DMS53 treated with DMSO at 0.1 percent for 48 hours (cell line): ENCODE measurements around the gene OPN5.

Source experiments
- DNase-seq: peaks from one replicate; lab custom pipeline; 2025; ENCODE audit not compliant: unreplicated experiment; lab: John Stamatoyannopoulos, UW

The OPN5 gene

GRCh38 chr6:47787620-47788497 is 6.0 kb downstream of the OPN5 start:
- DNase-seq = peak; percentile 73

GRCh38 chr6:47788498-47788884 is 6.7 kb downstream of the OPN5 start:
- DNase-seq = no peak

DNA sequence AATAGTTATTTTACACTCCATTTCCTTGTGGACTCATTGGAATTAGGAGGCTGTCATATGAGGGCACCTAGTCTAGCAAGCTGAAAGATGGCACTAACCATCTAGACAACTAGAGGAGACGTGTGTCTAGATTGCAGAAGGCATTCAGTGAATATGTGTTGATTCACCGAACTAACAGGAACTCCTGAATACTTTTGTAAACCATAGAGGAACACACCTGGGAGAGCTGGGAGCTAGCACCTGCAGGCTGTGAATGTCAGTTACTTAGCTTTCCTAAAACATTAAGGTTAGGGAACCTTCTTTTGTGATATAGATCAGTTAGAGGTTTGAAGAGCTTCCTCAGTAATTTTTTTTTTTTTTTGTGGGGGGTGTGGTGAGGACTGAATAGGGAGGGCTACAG is 7.7 kb downstream of the OPN5 start:
- DNase-seq = no peak

- no peak for DNase-seq
Measured at GRCh38 chr6:47792216-47792733, 10.4 kb downstream of the OPN5 start.

- no peak for DNase-seq
Measured at GRCh38 chr6:47794577-47795135, 12.8 kb downstream of the OPN5 start.

DNA sequence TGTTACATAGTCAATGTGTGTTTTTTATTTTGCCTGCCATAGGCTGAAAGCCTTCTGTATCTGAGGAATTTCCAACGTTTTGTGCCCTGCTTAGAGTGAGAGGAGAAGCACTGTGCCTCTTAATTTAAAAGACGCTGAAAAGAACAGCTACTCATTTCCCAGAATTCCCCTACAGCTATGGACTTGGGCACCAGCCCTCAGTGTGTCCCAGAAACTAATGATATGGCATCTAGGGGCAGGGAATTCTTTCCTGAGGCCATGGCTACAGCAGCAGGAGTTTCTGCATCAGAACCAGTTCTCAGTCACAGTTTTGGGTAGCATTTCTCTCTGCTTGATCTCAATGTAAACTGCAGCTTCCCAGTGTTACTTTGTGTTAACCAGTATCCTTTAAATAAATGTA is 20.2 kb downstream of the OPN5 start:
- no peak for DNase-seq

GRCh38 chr6:47804821-47805220 is 23.0 kb downstream of the OPN5 start:
- DNase-seq = no peak

- DNase-seq = no peak
Measured at GRCh38 chr6:47809873-47810272, 28.0 kb downstream of the OPN5 start.

DNA sequence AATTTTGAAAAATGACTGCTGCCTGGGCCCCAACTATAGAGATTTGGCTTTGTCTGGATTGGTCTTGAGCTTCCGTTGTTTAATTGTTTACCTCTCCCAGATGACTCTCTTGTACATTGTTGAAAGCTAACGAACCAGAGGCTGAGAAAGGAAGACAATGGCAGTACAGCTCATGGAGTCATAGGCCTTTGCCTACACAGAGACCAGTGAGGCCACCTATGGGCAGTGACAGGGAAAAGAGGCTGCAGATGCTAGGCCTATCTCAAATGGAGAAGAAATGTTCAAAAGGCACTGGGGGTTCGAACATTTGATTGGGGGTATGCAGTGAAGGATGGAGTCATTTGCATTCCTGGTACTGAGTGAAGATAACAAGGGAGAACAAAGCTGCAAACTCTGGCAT is 29.1 kb downstream of the OPN5 start:
- no peak for DNase-seq

GRCh38 chr6:47811443-47811842 is 29.6 kb downstream of the OPN5 start:
- DNase-seq = no peak

- DNase-seq = no peak
Measured at GRCh38 chr6:47817749-47818148, 35.9 kb downstream of the OPN5 start.

GRCh38 chr6:47819461-47819860 is 37.6 kb downstream of the OPN5 start:
- DNase-seq = no peak

DNA sequence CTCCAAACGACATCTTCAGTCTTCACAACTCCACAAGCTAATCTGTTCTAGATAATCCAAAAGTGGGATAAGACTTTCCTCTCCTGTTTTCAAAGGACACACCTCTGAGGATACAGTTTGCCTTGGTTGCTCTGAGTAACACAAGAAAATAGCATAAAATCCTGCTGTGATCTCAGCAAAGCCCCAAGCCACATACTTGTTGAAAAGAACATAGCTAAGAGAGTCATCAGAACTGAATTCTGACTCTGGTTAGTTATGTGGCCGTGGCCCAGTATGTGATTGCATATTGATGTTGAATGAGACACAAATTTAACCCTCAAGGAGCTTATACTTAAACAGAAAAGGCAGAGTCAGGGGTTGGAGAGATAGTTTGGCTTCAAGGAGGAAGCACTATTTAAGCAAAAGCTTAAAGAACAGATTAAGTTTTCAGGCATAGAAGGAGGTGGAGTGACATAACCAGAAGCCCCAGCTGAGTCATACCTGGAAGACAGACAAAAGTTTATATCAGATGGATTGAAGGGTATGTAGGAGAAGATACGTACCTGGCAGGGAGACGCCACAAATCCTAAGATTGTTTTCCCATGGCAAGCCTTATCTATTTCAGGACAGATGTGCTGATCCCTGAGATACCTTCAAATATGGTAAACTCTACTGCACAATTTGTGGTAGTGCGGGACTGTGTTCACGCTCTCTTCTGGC is 41.2 kb downstream of the OPN5 start:
- DNase-seq = no peak

- no peak for DNase-seq
Measured at GRCh38 chr6:47832386-47833100, 50.7 kb downstream of the OPN5 start.

GRCh38 chr6:47834196-47834595 is 52.4 kb downstream of the OPN5 start:
- no peak for DNase-seq

DNA sequence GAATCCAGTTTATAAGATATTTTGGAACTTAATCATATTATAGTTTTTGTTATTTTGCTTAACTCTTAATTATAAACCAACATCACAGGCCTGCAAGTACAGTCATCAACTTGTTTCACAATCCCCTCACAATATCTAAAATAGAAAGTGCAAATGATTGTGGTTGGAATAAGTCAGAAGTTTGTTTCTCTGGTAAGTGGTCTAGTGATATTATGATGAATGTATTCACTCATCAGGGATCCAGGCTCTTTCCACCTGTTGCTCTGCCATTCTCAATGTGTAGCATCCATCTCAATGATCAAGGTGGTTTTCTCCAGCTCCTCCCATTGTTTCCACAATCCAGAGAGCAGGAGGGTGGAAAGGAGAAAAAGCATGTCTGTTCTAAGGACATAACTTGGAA is 54.2 kb downstream of the OPN5 start:
- DNase-seq = no peak

DNA sequence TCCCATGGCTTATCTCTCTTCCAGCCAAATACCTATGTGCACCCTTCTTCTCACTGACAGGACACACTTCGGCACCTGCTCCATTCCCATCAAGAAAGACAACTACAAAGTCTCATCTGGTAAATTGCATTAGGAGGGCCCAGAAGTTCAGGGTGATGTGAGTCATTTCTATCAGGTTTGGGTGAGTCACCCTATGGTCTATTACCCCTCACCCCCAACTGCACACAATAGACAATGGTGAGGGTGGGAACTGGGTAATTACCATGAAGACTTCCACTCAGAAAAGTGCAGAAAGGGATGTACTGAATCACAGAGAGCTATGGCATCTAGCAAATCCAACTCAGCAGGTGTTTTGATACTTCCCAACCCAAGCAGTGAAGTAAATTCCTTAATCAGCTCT is 54.8 kb downstream of the OPN5 start:
- DNase-seq = no peak

- no peak for DNase-seq
Measured at GRCh38 chr6:47839645-47840044, 57.8 kb downstream of the OPN5 start.

DNA sequence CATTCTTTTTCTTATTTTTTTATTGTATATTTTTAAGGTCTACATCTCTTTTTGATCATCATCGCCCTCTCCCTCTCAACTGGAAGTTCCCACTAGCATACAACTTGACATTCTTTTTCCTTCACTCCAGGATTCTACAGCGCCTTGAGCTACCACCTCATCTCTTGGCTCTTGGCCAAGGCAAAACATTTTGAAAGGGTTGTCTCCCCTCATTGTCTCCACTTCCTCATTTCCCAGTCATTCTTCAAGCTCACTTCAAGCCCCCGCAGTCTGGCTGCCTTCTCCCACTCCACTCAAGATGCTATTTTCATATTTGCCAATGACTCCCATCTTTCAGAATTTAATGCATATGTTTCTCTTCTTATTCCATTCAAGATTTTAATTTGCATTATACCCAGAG is 63.0 kb downstream of the OPN5 start:
- DNase-seq = no peak

GRCh38 chr6:47846752-47847151 is 64.9 kb downstream of the OPN5 start:
- DNase-seq = no peak

DNA sequence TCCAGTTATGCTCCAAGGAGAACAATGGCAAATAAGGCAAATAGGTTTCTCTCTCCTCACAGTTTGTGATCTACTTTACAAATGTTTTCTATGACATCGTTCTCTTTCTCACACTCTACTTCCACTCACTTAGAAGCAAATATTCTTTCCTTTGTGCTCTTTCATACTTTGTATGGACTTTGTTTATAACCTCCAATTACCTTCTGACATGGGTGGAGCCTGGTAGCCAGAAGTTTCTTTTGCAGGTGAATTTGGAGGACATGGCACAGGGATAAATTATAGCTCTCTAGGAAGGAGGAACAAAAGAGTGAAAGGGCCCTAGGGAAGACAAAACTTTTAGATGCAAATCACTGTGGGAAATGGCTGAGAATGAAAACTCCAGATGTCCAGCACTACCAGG is 69.3 kb downstream of the OPN5 start:
- DNase-seq = no peak
